HG02943 (cell line): ENCODE measurements around the gene PTPRT.

ENCODE experiments used
- ATAC-seq: cut with Tn5 transposase; IDR thresholded peaks from one replicate; pipeline ENCODE4 v1.9.1; 2021; ENCODE audit warnings: mild to moderate bottlenecking, low read depth, moderate library complexity; ENCODE audit not compliant: unreplicated experiment

The PTPRT gene

GRCh38 chr20:42747765-42748411 is 441.8 kb downstream of the PTPRT start:
- no peak for ATAC-seq

GRCh38 chr20:42744756-42745465 is 444.8 kb downstream of the PTPRT start:
- ATAC-seq: no peak

- no peak for ATAC-seq
Observed at GRCh38 chr20:42742926-42743325, 446.8 kb downstream of the PTPRT start.

- no peak for ATAC-seq
Observed at GRCh38 chr20:42741906-42742305, 447.8 kb downstream of the PTPRT start.

- no peak for ATAC-seq
Observed at GRCh38 chr20:42740226-42740870, 449.4 kb downstream of the PTPRT start.

- no peak for ATAC-seq
Observed at GRCh38 chr20:42739683-42740082, 450.0 kb downstream of the PTPRT start.

- ATAC-seq: no peak
Observed at GRCh38 chr20:42735539-42735938, 454.2 kb downstream of the PTPRT start.

GRCh38 chr20:42734660-42735368 is 454.9 kb downstream of the PTPRT start:
- no peak for ATAC-seq

GRCh38 chr20:42721923-42722322 is 467.8 kb downstream of the PTPRT start:
- no peak for ATAC-seq

- no peak for ATAC-seq
Observed at GRCh38 chr20:42714298-42715141, 475.2 kb downstream of the PTPRT start.

- ATAC-seq: no peak
Observed at GRCh38 chr20:42708266-42708665, 481.4 kb downstream of the PTPRT start.

- no peak for ATAC-seq
Observed at GRCh38 chr20:42706759-42707158, 482.9 kb downstream of the PTPRT start.

- ATAC-seq: no peak
Observed at GRCh38 chr20:42705550-42705949, 484.2 kb downstream of the PTPRT start.

GRCh38 chr20:42703744-42704143 is 486.0 kb downstream of the PTPRT start:
- ATAC-seq: no peak

- ATAC-seq: no peak
Observed at GRCh38 chr20:42701948-42702347, 487.8 kb downstream of the PTPRT start.

- no peak for ATAC-seq
Observed at GRCh38 chr20:42700372-42700771, 489.3 kb downstream of the PTPRT start.

- ATAC-seq: no peak
Observed at GRCh38 chr20:42697962-42698361, 491.7 kb downstream of the PTPRT start.

- no peak for ATAC-seq
Observed at GRCh38 chr20:42690842-42691437, 498.8 kb downstream of the PTPRT start.

GRCh38 chr20:42688576-42688975 is 501.1 kb downstream of the PTPRT start:
- ATAC-seq: no peak

GRCh38 chr20:42686057-42686456 is 503.6 kb downstream of the PTPRT start:
- ATAC-seq: no peak
